ENCODE data around the gene LMOD2. TPM values are rescaled to one million over a fixed set of nuclear protein-coding genes. Genes with fewer than 3 reads are reported as not detected.
A peak's percentile ranks its signal among the peaks of the same experiment; 100 is the strongest.

Gene LMOD2
- total RNA-seq, 1 experiment from 2014 or later = not detected

DNA sequence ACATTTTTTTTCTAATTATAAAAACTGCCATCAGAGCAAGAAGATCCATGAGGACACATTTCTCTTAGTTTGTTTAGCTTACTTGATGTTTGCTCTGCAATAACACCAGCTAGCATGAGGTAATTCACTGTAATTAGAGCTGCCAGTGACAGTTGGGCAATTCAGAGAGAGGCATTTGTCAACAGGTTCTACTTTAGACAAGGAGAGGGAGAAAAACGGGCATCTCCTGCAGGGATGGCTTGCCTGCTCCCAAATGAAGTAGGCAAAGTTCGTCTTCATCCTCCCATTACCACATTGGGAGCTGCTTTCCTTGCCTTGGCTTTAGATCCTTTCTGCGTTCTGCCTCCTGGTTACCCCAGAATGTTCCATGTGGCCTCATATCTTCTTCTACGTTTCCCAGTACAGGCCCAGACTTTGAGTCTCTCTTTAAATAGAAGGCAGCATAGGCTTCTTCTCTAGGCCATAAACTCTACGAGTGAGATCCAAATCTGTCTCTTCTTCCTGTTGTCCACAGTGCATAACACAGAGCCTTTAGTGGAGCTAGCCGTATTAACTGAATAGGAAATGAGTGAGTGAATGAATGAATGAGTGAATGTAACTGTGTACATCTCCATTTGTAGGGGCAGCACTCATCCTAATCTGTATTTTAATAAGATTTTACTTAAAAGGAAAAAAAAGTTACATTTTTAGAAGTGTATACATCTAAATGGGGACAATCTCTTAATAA lies 32.8 kb upstream of the LMOD2 start:
- no peak overlapping the region for H2AFZ ChIP-seq (ENCODE audit: low read length)
- intact Hi-C loops (cut with micrococcal nuclease) = no loop called here
- no peaks in the 10 kb centered on the region for H3K79me2 ChIP-seq (ENCODE audit: low read length)
- no peak for TF ChIP-seq EZH2 (IDR thresholded peaks at IDR 0.05; ENCODE audit: low read length, unreplicated experiment)
- TF ChIP-seq, protein P1, sequence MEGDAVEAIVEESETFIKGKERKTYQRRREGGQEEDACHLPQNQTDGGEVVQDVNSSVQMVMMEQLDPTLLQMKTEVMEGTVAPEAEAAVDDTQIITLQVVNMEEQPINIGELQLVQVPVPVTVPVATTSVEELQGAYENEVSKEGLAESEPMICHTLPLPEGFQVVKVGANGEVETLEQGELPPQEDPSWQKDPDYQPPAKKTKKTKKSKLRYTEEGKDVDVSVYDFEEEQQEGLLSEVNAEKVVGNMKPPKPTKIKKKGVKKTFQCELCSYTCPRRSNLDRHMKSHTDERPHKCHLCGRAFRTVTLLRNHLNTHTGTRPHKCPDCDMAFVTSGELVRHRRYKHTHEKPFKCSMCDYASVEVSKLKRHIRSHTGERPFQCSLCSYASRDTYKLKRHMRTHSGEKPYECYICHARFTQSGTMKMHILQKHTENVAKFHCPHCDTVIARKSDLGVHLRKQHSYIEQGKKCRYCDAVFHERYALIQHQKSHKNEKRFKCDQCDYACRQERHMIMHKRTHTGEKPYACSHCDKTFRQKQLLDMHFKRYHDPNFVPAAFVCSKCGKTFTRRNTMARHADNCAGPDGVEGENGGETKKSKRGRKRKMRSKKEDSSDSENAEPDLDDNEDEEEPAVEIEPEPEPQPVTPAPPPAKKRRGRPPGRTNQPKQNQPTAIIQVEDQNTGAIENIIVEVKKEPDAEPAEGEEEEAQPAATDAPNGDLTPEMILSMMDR (conservative IDR thresholded peaks at IDR 0.05; ENCODE audit: low read depth, low read length) = no peak
- TF ChIP-seq EZH2phosphoT487 (IDR thresholded peaks at IDR 0.05; ENCODE audit: borderline replicate concordance, low read length) = no peak
- no peak overlapping the region for H3K27ac ChIP-seq (ENCODE audit: low read length)
- no peaks in the 10 kb centered on the region for H3K4me1 ChIP-seq (ENCODE audit: insufficient read depth, low read length)
- ATAC-seq = peak; percentile 49; the same call in 1 of the 2 replicates
- H3F3A ChIP-seq (ENCODE audit: low read length, unreplicated experiment) = no peaks in the 10 kb centered on the region
- no peak for DNase-seq
- no peaks in the 10 kb centered on the region for H3K27me3 ChIP-seq (ENCODE audit: low read length)
- no peaks in the 10 kb centered on the region for H3K9me2 ChIP-seq (replicated peaks; ENCODE audit: low read length)
- no peaks in the 10 kb centered on the region for H3K36me3 ChIP-seq (ENCODE audit: low read depth, low read length)
- no peaks in the 10 kb centered on the region for H3K9me3 ChIP-seq (ENCODE audit: low read length)
- no peak overlapping the region for H3K9ac ChIP-seq (ENCODE audit: low read length)
- POLR2A ChIA-PET (ENCODE audit: unreplicated experiment) = no interaction called here
- no peak overlapping the region for H3K4me2 ChIP-seq (ENCODE audit: low read length)
- no peaks in the 10 kb centered on the region for H4K20me1 ChIP-seq (ENCODE audit: low read length)
- no TSS peak for BruUV-seq (replicated peaks)
- H3K4me3 ChIP-seq (ENCODE audit: low read length) = no peak overlapping the region
- CTCF ChIA-PET = no interaction called here

- H3K36me3 ChIP-seq (ENCODE audit: low read depth, low read length) = no peaks in the 10 kb centered on the region
- H3K9me2 ChIP-seq (replicated peaks; ENCODE audit: low read length) = no peaks in the 10 kb centered on the region
- H3K4me1 ChIP-seq (ENCODE audit: insufficient read depth, low read length) = no peaks in the 10 kb centered on the region
- no peaks in the 10 kb centered on the region for H3K27me3 ChIP-seq (ENCODE audit: low read length)
- no peak overlapping the region for H3K4me2 ChIP-seq (ENCODE audit: low read length)
- no TSS peak for BruUV-seq (replicated peaks)
- DNase-seq (peak; percentile 51), ATAC-seq (no peak)
- intact Hi-C loops (cut with micrococcal nuclease) = no loop called here
- H3K79me2 ChIP-seq (ENCODE audit: low read length) = no peaks in the 10 kb centered on the region
- CTCF ChIA-PET = no interaction called here
- 0 out of 2 replicates have a peak overlapping the region, but pooled peaks have one; percentile 26 for H2AFZ ChIP-seq (ENCODE audit: low read length)
- H3K4me3 ChIP-seq (ENCODE audit: low read length) = no peak overlapping the region
- no peaks in the 10 kb centered on the region for H3F3A ChIP-seq (ENCODE audit: low read length, unreplicated experiment)
- H3K27ac ChIP-seq (ENCODE audit: low read length) = no peak overlapping the region
- H3K9me3 ChIP-seq (ENCODE audit: low read length) = no peaks in the 10 kb centered on the region
- H4K20me1 ChIP-seq (ENCODE audit: low read length) = no peaks in the 10 kb centered on the region
- POLR2A ChIA-PET (ENCODE audit: unreplicated experiment) = no interaction called here
- TF ChIP-seq EZH2 (IDR thresholded peaks at IDR 0.05; ENCODE audit: low read length, unreplicated experiment) = no peak
- TF ChIP-seq, protein P1 (conservative IDR thresholded peaks at IDR 0.05; ENCODE audit: low read depth, low read length) = peak; percentile 58
- no peak overlapping the region for H3K9ac ChIP-seq (ENCODE audit: low read length)
Observed at GRCh38 chr7:123624527-123625183, 31.0 kb upstream of the LMOD2 start.

DNA sequence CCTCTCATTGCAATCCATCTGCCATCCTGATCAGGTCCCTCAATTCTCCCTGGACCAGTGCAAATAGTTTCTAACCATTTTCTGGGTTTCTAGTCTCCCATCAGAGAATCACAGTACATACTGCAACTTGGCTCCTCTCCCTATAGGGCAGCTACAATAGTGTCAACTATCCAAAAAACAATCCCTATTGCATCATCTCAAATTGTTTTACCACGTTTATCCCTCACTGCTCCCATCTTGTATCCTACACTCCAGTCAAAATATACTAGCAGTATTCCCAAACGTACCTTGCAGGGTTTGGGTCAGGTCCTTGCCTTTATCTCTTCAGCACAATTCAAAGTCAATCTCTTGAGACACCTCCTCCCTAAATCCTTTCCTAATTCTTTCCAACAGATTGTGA lies 30.4 kb upstream of the LMOD2 start:
- H3K36me3 ChIP-seq (ENCODE audit: low read depth, low read length) = no peaks in the 10 kb centered on the region
- no peaks in the 10 kb centered on the region for H3K9me3 ChIP-seq (ENCODE audit: low read length)
- ChIA-PET CTCF (no interaction called here), POLR2A (ENCODE audit: unreplicated experiment) (no interaction called here)
- H3F3A ChIP-seq (ENCODE audit: low read length, unreplicated experiment) = no peaks in the 10 kb centered on the region
- no peak overlapping the region for H2AFZ ChIP-seq (ENCODE audit: low read length)
- H3K27ac ChIP-seq (ENCODE audit: low read length) = no peak overlapping the region
- H3K4me3 ChIP-seq (ENCODE audit: low read length) = no peak overlapping the region
- no peaks in the 10 kb centered on the region for H4K20me1 ChIP-seq (ENCODE audit: low read length)
- no peaks in the 10 kb centered on the region for H3K9me2 ChIP-seq (replicated peaks; ENCODE audit: low read length)
- no peaks in the 10 kb centered on the region for H3K27me3 ChIP-seq (ENCODE audit: low read length)
- BruUV-seq (replicated peaks) = no TSS peak
- TF ChIP-seq, protein P1 (conservative IDR thresholded peaks at IDR 0.05; ENCODE audit: low read depth, low read length) = no peak
- TF ChIP-seq EZH2phosphoT487 (IDR thresholded peaks at IDR 0.05; ENCODE audit: borderline replicate concordance, low read length) = no peak
- TF ChIP-seq EZH2 (IDR thresholded peaks at IDR 0.05; ENCODE audit: low read length, unreplicated experiment) = no peak
- H3K4me2 ChIP-seq (ENCODE audit: low read length) = no peak overlapping the region
- H3K9ac ChIP-seq (ENCODE audit: low read length) = no peak overlapping the region
- DNase-seq (no peak), ATAC-seq (no peak)
- intact Hi-C loops (cut with micrococcal nuclease) = no loop called here
- no peaks in the 10 kb centered on the region for H3K4me1 ChIP-seq (ENCODE audit: insufficient read depth, low read length)
- H3K79me2 ChIP-seq (ENCODE audit: low read length) = no peaks in the 10 kb centered on the region
